SU-DHL-6 (cell line): ENCODE data around the gene IFIH1.

Experiments
- H2AFZ ChIP-seq: fragments of 200-600 bp; sonication (generic); 2 replicates; pipeline ENCODE4 v1.6.1; 2014; ENCODE audit warnings: low read depth, mild to moderate bottlenecking, moderate library complexity, mixed read lengths, antibody characterized with exemption, low read length; ENCODE audit not compliant: severe bottlenecking
- H3F3A ChIP-seq: fragments of 200-600 bp; shearing (Covaris generic); 2 replicates; pipeline ENCODE4 v1.6.0; 2016; ENCODE audit warnings: antibody characterized with exemption, mild to moderate bottlenecking; ENCODE audit not compliant: insufficient read depth
- H3K27ac ChIP-seq: fragments of 200-600 bp; sonication (generic); 2 replicates; pipeline ENCODE4 v1.5.1; 2016; ENCODE audit warnings: low read depth, mild to moderate bottlenecking, low read length, moderate library complexity, mixed read lengths
- H3K27me3 ChIP-seq: fragments of 200-600 bp; sonication (generic), shearing (Covaris generic); 2 replicates; pipeline ENCODE4 v1.6.0; 2014; ENCODE audit warnings: mild to moderate bottlenecking, low read length
- H3K36me3 ChIP-seq: fragments of 200-600 bp; sonication (generic); 2 replicates; pipeline ENCODE4 v1.6.1; 2014; ENCODE audit warnings: mild to moderate bottlenecking, low read length, mixed read lengths
- H3K4me2 ChIP-seq: fragments of 300-600, 200-600 bp; shearing (Covaris generic), sonication (generic); 2 replicates; pipeline ENCODE4 v1.6.0; 2014; ENCODE audit warnings: low read length, low read depth, mild to moderate bottlenecking; ENCODE audit not compliant: poor library complexity, severe bottlenecking
- H3K4me3 ChIP-seq: fragments of 200-600 bp; sonication (generic); 2 replicates; pipeline ENCODE4 v1.5.1; 2014; ENCODE audit warnings: antibody characterized with exemption, low read length, mild to moderate bottlenecking, mixed read lengths; ENCODE audit not compliant: insufficient read depth, poor library complexity, severe bottlenecking
- H3K79me2 ChIP-seq: fragments of 200-600 bp; sonication (generic); 2 replicates; pipeline ENCODE4 v1.6.1; 2014; ENCODE audit warnings: mild to moderate bottlenecking, low read length, moderate library complexity; ENCODE audit not compliant: insufficient read depth
- H3K9ac ChIP-seq: fragments of 200-600 bp; sonication (generic); 2 replicates; pipeline ENCODE4 v1.7.0; 2014; ENCODE audit warnings: mild to moderate bottlenecking, low read length
- H3K9me2 ChIP-seq: fragments of 200-600 bp; sonication (generic); replicated peaks from 2 replicates; pipeline ENCODE4 v1.6.1; 2014; ENCODE audit warnings: low read length; ENCODE audit not compliant: insufficient read depth
- H3K9me3 ChIP-seq: fragments of 200-600 bp; sonication (generic); 2 replicates; pipeline ENCODE4 v1.6.1; 2014; ENCODE audit warnings: low read length, mixed read lengths; ENCODE audit not compliant: insufficient read depth
- H4K20me1 ChIP-seq: fragments of 200-600 bp; sonication (generic); 2 replicates; pipeline ENCODE4 v1.6.1; 2014; ENCODE audit warnings: low read depth, mild to moderate bottlenecking, antibody characterized with exemption, low read length, moderate library complexity, mixed read lengths
- CTCF ChIP-seq: fragments of 200-600 bp; sonication (generic); IDR thresholded peaks from one replicate; pipeline ENCODE4 v1.5.1; 2017; ENCODE audit warnings: antibody characterized with exemption, mild to moderate bottlenecking, low read length, moderate library complexity; ENCODE audit not compliant: insufficient read depth, poor library complexity, severe bottlenecking
- EZH2phosphoT487 ChIP-seq: fragments of 200-600 bp; sonication (generic), shearing (Covaris generic); conservative IDR thresholded peaks from 2 replicates; pipeline ENCODE4 v1.6.1; 2018; ENCODE audit warnings: mild to moderate bottlenecking, antibody characterized with exemption, low read length, moderate library complexity, mixed read lengths

Gene IFIH1

GRCh38 chr2:162220368-162220767 lies 98.1 kb downstream of the IFIH1 start:
- no peak overlapping the region for H3K4me3 ChIP-seq
- no peaks in the 10 kb centered on the region for H3K36me3 ChIP-seq

GRCh38 chr2:162219426-162219825 lies 99.1 kb downstream of the IFIH1 start:
- TF ChIP-seq EZH2phosphoT487 (no peak), CTCF (no peak)
- Histone ChIP-seq H3K27me3 (no peaks in the 10 kb centered on the region), H2AFZ (no peak overlapping the region), H4K20me1 (no peaks in the 10 kb centered on the region), H3K4me2 (no peak overlapping the region), H3K9me3 (no peaks in the 10 kb centered on the region), H3K79me2 (no peaks in the 10 kb centered on the region), H3K4me3 (no peak overlapping the region), H3F3A (no peaks in the 10 kb centered on the region), H3K9me2 (no peaks in the 10 kb centered on the region), H3K36me3 (no peaks in the 10 kb centered on the region), H3K9ac (no peak overlapping the region), H3K27ac (no peak overlapping the region)

More at GRCh38 chr2:162220368-162220767, 98.1 kb downstream of the IFIH1 start:
- Histone ChIP-seq H4K20me1 (no peaks in the 10 kb centered on the region), H3K27me3 (no peaks in the 10 kb centered on the region), H3F3A (no peaks in the 10 kb centered on the region), H3K79me2 (no peaks in the 10 kb centered on the region), H3K9me3 (no peaks in the 10 kb centered on the region), H3K9me2 (no peaks in the 10 kb centered on the region), H3K4me2 (no peak overlapping the region), H3K27ac (no peak overlapping the region), H3K9ac (no peak overlapping the region), H2AFZ (no peak overlapping the region)
- TF ChIP-seq EZH2phosphoT487 (no peak), CTCF (no peak)

GRCh38 chr2:162217598-162217997 lies 100.9 kb downstream of the IFIH1 start:
- H2AFZ ChIP-seq, result no peak overlapping the region

More at GRCh38 chr2:162217598-162217997, 100.9 kb downstream of the IFIH1 start:
- H3K9me2 ChIP-seq, result no peaks in the 10 kb centered on the region
- no peak overlapping the region for H3K4me3 ChIP-seq
- H3K27me3 ChIP-seq, result no peaks in the 10 kb centered on the region
- no peak for TF ChIP-seq EZH2phosphoT487
- no peaks in the 10 kb centered on the region for H3F3A ChIP-seq
- H3K36me3 ChIP-seq, result no peaks in the 10 kb centered on the region
- no peak overlapping the region for H3K27ac ChIP-seq
- H3K79me2 ChIP-seq, result no peaks in the 10 kb centered on the region
- no peak overlapping the region for H3K4me2 ChIP-seq
- no peaks in the 10 kb centered on the region for H4K20me1 ChIP-seq
- no peaks in the 10 kb centered on the region for H3K9me3 ChIP-seq
- no peak overlapping the region for H3K9ac ChIP-seq
